CD14-positive monocyte (primary cell): Measurements from ENCODE around the gene INPP5A. TPM values are rescaled to one million over a fixed set of nuclear protein-coding genes. Genes with fewer than 3 reads are reported as not detected.

Source experiments
- DNase-seq, 3 donors: peaks; one replicate each; pipeline ENCODE4 v3.0.0-alpha.2; 2011 to 2022
- H2AFZ ChIP-seq: 2 replicates; pipeline ENCODE4 v1.6.0; 2012; ENCODE audit warnings: mild to moderate bottlenecking, low read depth, low read length, inconsistent platforms; ENCODE audit not compliant: insufficient read depth, poor library complexity, severe bottlenecking
- H3K27ac ChIP-seq, 2 donors: 1 replicate in 1 of 2; 2 replicates in 1 of 2; pipeline ENCODE4 v1.5.1; 2012 to 2013; ENCODE audit warnings: low read length in 2 of 2, control low read depth in 1 of 2, inconsistent platforms in 1 of 2, low read depth in 1 of 2, mild to moderate bottlenecking in 1 of 2
- H3K27me3 ChIP-seq, 2 donors: one replicate each; pipeline versions ENCODE4 v1.6.0 to v1.6.1; 2011 to 2013; ENCODE audit warnings: low read length in 2 of 2; ENCODE audit not compliant: control insufficient read depth in 2 of 2, insufficient read depth in 2 of 2
- H3K36me3 ChIP-seq, 2 donors: replicated peaks in 1 of 2; 1 replicate in 1 of 2; 2 replicates in 1 of 2; pipeline versions ENCODE4 v1.5.1 to v1.6.1; 2012 to 2013; ENCODE audit warnings: low read length in 2 of 2, control low read depth in 1 of 2, inconsistent platforms in 1 of 2, mild to moderate bottlenecking in 1 of 2; ENCODE audit not compliant: insufficient read depth in 2 of 2, control insufficient read depth in 1 of 2
- H3K4me1 ChIP-seq, 2 donors: 1 replicate in 1 of 2; 2 replicates in 1 of 2; pipeline versions ENCODE4 v1.5.1 to v1.6.1; 2012 to 2013; ENCODE audit warnings: low read length in 2 of 2, control low read depth in 1 of 2, inconsistent platforms in 1 of 2, mild to moderate bottlenecking in 1 of 2, moderate library complexity in 1 of 2; ENCODE audit not compliant: insufficient read depth in 2 of 2, control insufficient read depth in 1 of 2
- H3K4me2 ChIP-seq: replicated peaks from 2 replicates; pipeline ENCODE3; 2012; ENCODE audit warnings: low read length, moderate library complexity, mild to moderate bottlenecking; ENCODE audit not compliant: poor library complexity, severe bottlenecking; ENCODE audit errors: extremely low read depth
- H3K4me3 ChIP-seq, 3 experiments: fragments of 200-600 bp in 1 of 3; sonication (generic) in 1 of 3; replicated peaks in 1 of 3; 1 replicate in 2 of 3; 2 replicates in 1 of 3; pipeline ENCODE4 v1.5.1; 2011 to 2013; ENCODE audit warnings: low read length in 3 of 3, mild to moderate bottlenecking in 3 of 3, control low read depth in 2 of 3, low read depth in 2 of 3, inconsistent platforms in 1 of 3, moderate library complexity in 1 of 3
- H3K79me2 ChIP-seq: 2 replicates; pipeline ENCODE4 v1.6.0; 2012; ENCODE audit warnings: mild to moderate bottlenecking, control low read depth, inconsistent platforms, low read length, moderate library complexity; ENCODE audit not compliant: insufficient read depth
- H3K9ac ChIP-seq: 2 replicates; pipeline ENCODE4 v1.6.0; 2017; ENCODE audit warnings: low read length, mild to moderate bottlenecking; ENCODE audit not compliant: insufficient read depth, poor library complexity, severe bottlenecking
- H3K9me3 ChIP-seq, 2 donors: replicated peaks in 1 of 2; 1 replicate in 1 of 2; 2 replicates in 1 of 2; pipeline versions ENCODE4 v1.5.1 to v1.6.1; 2012 to 2013; ENCODE audit warnings: low read length in 2 of 2, control low read depth in 1 of 2; ENCODE audit not compliant: control insufficient read depth in 1 of 2, insufficient read depth in 1 of 2
- H4K20me1 ChIP-seq: 2 replicates; pipeline ENCODE4 v1.6.0; 2012; ENCODE audit warnings: mild to moderate bottlenecking, low read length, control low read depth, moderate library complexity; ENCODE audit not compliant: insufficient read depth
- H3K27ac Mint-ChIP-seq, 7 donors: one replicate each; pipeline ENCODE4 v1.8.0; 2020; ENCODE audit warnings: mild to moderate bottlenecking in 7 of 7, mixed read lengths in 7 of 7, moderate library complexity in 6 of 7, inconsistent platforms in 2 of 7
- H3K27me3 Mint-ChIP-seq, 3 donors: one replicate each; pipeline ENCODE4 v1.8.0; 2021 to 2022; ENCODE audit warnings: low read depth in 3 of 3, mild to moderate bottlenecking in 3 of 3, mixed read lengths in 3 of 3, moderate library complexity in 3 of 3, inconsistent platforms in 1 of 3
- H3K36me3 Mint-ChIP-seq, 2 donors: one replicate each; pipeline ENCODE4 v1.8.0; 2020; ENCODE audit warnings: mixed read lengths in 2 of 2, inconsistent platforms in 1 of 2, mild to moderate bottlenecking in 1 of 2
- H3K4me1 Mint-ChIP-seq: one replicate; pipeline ENCODE4 v1.8.0; 2020; ENCODE audit warnings: mild to moderate bottlenecking, mixed read lengths
- H3K4me3 Mint-ChIP-seq, 2 donors: one replicate each; pipeline ENCODE4 v1.8.0; 2020; ENCODE audit warnings: mild to moderate bottlenecking in 2 of 2, mixed read lengths in 2 of 2, moderate library complexity in 1 of 2
- H3K9me3 Mint-ChIP-seq, 7 donors: one replicate each; pipeline ENCODE4 v1.8.0; 2020 to 2022; ENCODE audit warnings: mixed read lengths in 7 of 7, mild to moderate bottlenecking in 6 of 7, moderate library complexity in 6 of 7, inconsistent platforms in 2 of 7
- CTCF ChIP-seq: fragments of 200-600 bp; IDR thresholded peaks from one replicate; pipeline ENCODE4 v1.8.0; 2022; ENCODE audit warnings: antibody characterized with exemption, mild to moderate bottlenecking
- WGBS: methylation state at CpG from one replicate; pipeline ENCODE4 v1.1.5; 2013; ENCODE audit warnings: missing lambda C conversion rate; ENCODE audit not compliant: insufficient coverage; 5-methylcytosine and 5-hydroxymethylcytosine counted together
- intact Hi-C, 2 donors: fragments of 100-400 bp; cut with micrococcal nuclease; formaldehyde crosslinking; loops; one replicate each; pipeline versions ENCODE4 v1.15.0 to v1.15.1; 2023
- polyA plus RNA-seq, 3 donors: library from polyadenylated mRNA; depleted of rRNA in 1 of 3; unstranded in 2 of 3; stranded (reverse) in 1 of 3; fragments of 300-500 nt in 2 of 3; fragments of >200 nt in 1 of 3; fragmentation: Illumina TruSeq in 2 of 3; gene quantifications; 1 replicate in 2 of 3; 2 replicates in 1 of 3; pipeline ENCODE4 v1.2.3, GENCODE V29; 2012 to 2021

The INPP5A gene
- polyA plus RNA-seq, 3 donors: 0.87 to 17.2 (median 2.9) TPM

- H3K36me3 Mint-ChIP-seq: peaks cover 46 to 63% of the 10 kb centered on the region in 2 donors
- Histone ChIP-seq H3K79me2 (peaks cover 5% of the 10 kb centered on the region), H3K9me3 (no peaks in the 10 kb centered on the region), H2AFZ (no peak overlapping the region), H3K4me1 (no peaks in the 10 kb centered on the region), H3K27me3 (no peaks in the 10 kb centered on the region), H3K4me3 (no peak overlapping the region), H3K36me3 (peaks cover 36 to 70% of the 10 kb centered on the region in 2 donors), H3K27ac (no peak overlapping the region), H3K4me2 (no peak overlapping the region), H4K20me1 (peaks cover 38% of the 10 kb centered on the region), H3K9ac (no peak overlapping the region)
- no peaks in the 10 kb centered on the region for H3K9me3 Mint-ChIP-seq
- TF ChIP-seq CTCF: no peak
- WGBS: 97% methylated on average over 18 of the region's 20 CpGs
- H3K4me3 Mint-ChIP-seq: no peak overlapping the region
- no peak for DNase-seq
- H3K27ac Mint-ChIP-seq: peak overlapping the region in 1 of 7 donors; percentile 10
- H3K27me3 Mint-ChIP-seq: peaks cover 0 to 2% (median 0%) of the 10 kb centered on the region in 3 donors
- no peaks in the 10 kb centered on the region for H3K4me1 Mint-ChIP-seq
- intact Hi-C loops: no loop called here
Measured at GRCh38 chr10:132649651-132650360, 112.2 kb downstream of the INPP5A start.

- Histone ChIP-seq H3K9ac (no peak overlapping the region), H3K27me3 (no peaks in the 10 kb centered on the region), H3K4me1 (no peaks in the 10 kb centered on the region), H3K4me2 (no peak overlapping the region), H3K4me3 (no peak overlapping the region), H3K27ac (no peak overlapping the region), H3K36me3 (peaks cover 40 to 78% of the 10 kb centered on the region in 2 donors), H3K79me2 (no peaks in the 10 kb centered on the region), H3K9me3 (no peaks in the 10 kb centered on the region), H4K20me1 (peaks cover 40% of the 10 kb centered on the region), H2AFZ (no peak overlapping the region)
- H3K4me3 Mint-ChIP-seq: no peak overlapping the region
- no peaks in the 10 kb centered on the region for H3K4me1 Mint-ChIP-seq
- no peaks in the 10 kb centered on the region for H3K9me3 Mint-ChIP-seq
- WGBS: 96% methylated on average over 15 of the region's 20 CpGs
- no peak for TF ChIP-seq CTCF
- H3K36me3 Mint-ChIP-seq: peaks cover 48 to 64% of the 10 kb centered on the region in 2 donors
- DNase-seq: no peak
- intact Hi-C loops: no loop called here
- no peak overlapping the region for H3K27ac Mint-ChIP-seq
- H3K27me3 Mint-ChIP-seq: peaks cover 0 to 2% (median 0%) of the 10 kb centered on the region in 3 donors
Measured at GRCh38 chr10:132650611-132651250, 113.1 kb downstream of the INPP5A start.
